ENCODE results near the gene DPEP1.

The DPEP1 gene

GRCh38 chr16:89678258-89678657 lies 64.8 kb downstream of the DPEP1 start:
- no peak for DNase-seq (ENCODE audit: low spot score)
- TF ChIP-seq CTCF (IDR thresholded peaks at IDR 0.05; ENCODE audit: extremely low read depth, missing control alignments), result no peak

DNA sequence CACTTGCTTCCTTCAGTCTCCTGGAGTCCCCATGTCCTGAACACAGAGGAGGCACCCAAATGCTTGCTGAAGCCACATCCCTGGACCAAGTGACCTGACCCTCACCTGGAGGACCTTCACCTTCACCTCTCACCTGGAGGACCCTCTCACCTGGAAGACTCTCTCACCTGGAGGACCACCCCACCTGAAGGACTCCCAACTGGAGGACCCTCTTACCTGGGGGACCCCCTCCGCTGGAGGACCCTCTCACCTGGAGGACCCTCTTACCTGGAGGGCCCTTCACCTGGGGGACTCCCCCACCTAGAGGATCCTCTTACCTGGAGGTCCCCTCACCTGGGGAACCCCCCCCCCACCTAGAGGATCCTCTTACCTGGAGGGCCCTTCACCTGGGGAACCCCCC lies 72.5 kb downstream of the DPEP1 start:
- DNase-seq (ENCODE audit: low spot score), result no peak
- no peak for TF ChIP-seq CTCF (IDR thresholded peaks at IDR 0.05; ENCODE audit: extremely low read depth, missing control alignments)

GRCh38 chr16:89686520-89687091 lies 73.2 kb downstream of the DPEP1 start, which contains the start of gene CDK10:
TSS of gene CDK10 (plus strand) at chr16:89686689. CDS start at chr16:89686711, 22 bp downstream.
- peak; percentile 97 for DNase-seq (ENCODE audit: low spot score)
- TF ChIP-seq CTCF (IDR thresholded peaks at IDR 0.05; ENCODE audit: extremely low read depth, missing control alignments), result no peak

DNA sequence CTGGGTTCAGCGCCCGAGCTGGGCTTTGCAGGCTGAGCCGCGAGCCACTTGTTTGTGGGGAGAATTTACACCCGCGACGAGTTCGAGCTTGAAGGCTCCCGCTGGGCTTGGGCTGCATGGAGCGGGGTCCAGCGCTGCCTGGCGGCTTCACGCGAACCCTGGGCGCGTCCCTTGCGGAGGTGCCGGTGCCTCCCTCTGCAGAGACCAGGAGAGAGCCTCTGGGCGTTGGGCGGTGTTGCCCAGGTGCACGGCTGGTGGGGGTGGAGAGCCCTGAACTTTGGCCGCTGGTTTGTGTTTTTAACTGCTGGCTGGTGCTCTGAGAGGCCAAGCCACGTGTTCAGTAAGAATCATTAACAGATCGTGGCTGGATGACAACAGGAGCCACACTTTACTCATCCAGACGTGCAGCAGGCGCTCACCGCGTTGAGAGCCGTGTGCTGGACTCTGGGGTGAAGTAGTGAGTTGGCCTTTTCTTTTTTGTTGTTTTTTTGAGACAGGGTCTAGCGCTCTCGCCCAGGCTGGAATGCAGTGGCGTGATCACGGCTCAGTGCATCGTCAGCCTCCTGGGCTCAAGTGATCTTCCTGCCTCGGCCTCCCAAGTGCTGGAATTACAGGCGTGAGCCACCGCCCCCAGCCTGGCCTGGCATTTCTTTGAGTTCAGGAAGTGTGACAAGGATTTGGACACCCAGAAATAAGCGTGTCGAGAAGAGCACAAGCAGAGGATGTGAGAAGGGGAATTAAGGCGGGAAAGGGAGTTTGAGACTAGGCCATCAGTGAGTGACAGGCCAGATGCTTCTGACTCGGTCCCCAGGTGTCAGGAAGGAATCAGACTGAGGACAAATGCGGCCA lies 73.9 kb downstream of the DPEP1 start:
- TF ChIP-seq CTCF (IDR thresholded peaks at IDR 0.05; ENCODE audit: extremely low read depth, missing control alignments), result no peak
- peak; percentile 82 for DNase-seq (ENCODE audit: low spot score)
